Measurements from ENCODE around the gene ZMIZ1.

DNA sequence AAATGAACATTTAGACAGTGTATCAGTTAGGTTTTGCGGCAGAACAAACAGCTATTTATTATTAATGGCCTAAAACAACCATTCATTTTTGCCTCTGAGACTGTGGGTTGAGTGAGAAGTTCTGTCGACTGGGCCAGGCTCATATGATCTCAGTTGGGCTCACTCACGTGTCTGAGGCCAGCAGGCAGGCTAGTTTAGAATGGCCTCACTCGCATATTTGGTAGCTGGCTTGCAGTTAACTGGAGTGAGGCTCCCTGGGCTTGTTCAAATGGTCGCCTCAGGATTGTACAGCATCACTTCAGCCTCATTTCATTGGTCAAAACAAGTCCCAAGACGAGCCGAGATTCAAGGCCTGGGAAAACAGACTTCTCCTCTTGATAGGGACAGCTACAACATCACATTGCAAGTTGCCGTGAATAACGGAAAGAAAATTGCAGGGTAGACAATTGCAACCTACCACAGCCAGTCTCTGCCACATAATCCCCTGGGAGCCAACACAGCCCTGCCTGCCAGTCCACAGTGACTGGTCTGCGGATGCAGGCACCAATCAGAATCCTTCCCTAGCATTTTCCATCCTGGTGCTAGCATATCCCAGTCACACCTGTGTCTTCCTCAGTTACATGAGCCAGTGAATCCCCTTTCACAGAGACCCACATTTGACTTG lies 255.4 kb downstream of the ZMIZ1 start:
- TF ChIP-seq, protein P1, sequence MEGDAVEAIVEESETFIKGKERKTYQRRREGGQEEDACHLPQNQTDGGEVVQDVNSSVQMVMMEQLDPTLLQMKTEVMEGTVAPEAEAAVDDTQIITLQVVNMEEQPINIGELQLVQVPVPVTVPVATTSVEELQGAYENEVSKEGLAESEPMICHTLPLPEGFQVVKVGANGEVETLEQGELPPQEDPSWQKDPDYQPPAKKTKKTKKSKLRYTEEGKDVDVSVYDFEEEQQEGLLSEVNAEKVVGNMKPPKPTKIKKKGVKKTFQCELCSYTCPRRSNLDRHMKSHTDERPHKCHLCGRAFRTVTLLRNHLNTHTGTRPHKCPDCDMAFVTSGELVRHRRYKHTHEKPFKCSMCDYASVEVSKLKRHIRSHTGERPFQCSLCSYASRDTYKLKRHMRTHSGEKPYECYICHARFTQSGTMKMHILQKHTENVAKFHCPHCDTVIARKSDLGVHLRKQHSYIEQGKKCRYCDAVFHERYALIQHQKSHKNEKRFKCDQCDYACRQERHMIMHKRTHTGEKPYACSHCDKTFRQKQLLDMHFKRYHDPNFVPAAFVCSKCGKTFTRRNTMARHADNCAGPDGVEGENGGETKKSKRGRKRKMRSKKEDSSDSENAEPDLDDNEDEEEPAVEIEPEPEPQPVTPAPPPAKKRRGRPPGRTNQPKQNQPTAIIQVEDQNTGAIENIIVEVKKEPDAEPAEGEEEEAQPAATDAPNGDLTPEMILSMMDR (IDR thresholded peaks at IDR 0.05), result no peak
- TF ChIP-seq ZFX (IDR thresholded peaks at IDR 0.05; ENCODE audit: borderline replicate concordance), result no peak
